Endodermal cell (in vitro differentiated cells): ENCODE measurements around the gene VIPR2. TPM values are rescaled to one million over a fixed set of nuclear protein-coding genes. Genes with fewer than 3 reads are reported as not detected.

Experiments
- DNase-seq: peaks from one replicate; pipeline ENCODE4 v3.0.0-alpha.2; 2017
- H3K27ac ChIP-seq: 2 replicates; pipeline ENCODE4 v1.5.1; 2013; ENCODE audit warnings: mild to moderate bottlenecking, low read depth, low read length, moderate library complexity
- H3K27me3 ChIP-seq: 2 replicates; pipeline ENCODE4 v1.6.1; 2013; ENCODE audit warnings: mild to moderate bottlenecking, low read length, moderate library complexity; ENCODE audit not compliant: insufficient read depth, control insufficient read depth, poor library complexity, severe bottlenecking
- H3K36me3 ChIP-seq: 2 replicates; pipeline ENCODE4 v1.7.0; 2013; ENCODE audit warnings: mild to moderate bottlenecking, low read length, moderate library complexity; ENCODE audit not compliant: control insufficient read depth, insufficient read depth
- H3K4me1 ChIP-seq: one replicate; pipeline ENCODE4 v1.7.0; 2013; ENCODE audit warnings: low read length; ENCODE audit not compliant: control insufficient read depth, insufficient read depth
- H3K4me3 ChIP-seq: 2 replicates; pipeline ENCODE4 v1.5.1; 2013; ENCODE audit warnings: mild to moderate bottlenecking, low read length, moderate library complexity
- H3K9ac ChIP-seq: 2 replicates; pipeline ENCODE4 v1.6.1; 2013; ENCODE audit warnings: mild to moderate bottlenecking, low read length, moderate library complexity; ENCODE audit not compliant: poor library complexity, severe bottlenecking; ENCODE audit errors: extremely low read depth
- H3K9me3 ChIP-seq: 2 replicates; pipeline ENCODE4 v1.6.1; 2013; ENCODE audit warnings: mild to moderate bottlenecking, low read length, moderate library complexity; ENCODE audit not compliant: control insufficient read depth
- H3K27ac Mint-ChIP-seq: 2 replicates; pipeline ENCODE4 v1.8.0; 2020; ENCODE audit warnings: mixed read lengths
- H3K27me3 Mint-ChIP-seq: 2 replicates; pipeline ENCODE4 v1.8.0; 2021; ENCODE audit warnings: mild to moderate bottlenecking, mixed read lengths; ENCODE audit not compliant: insufficient read depth
- H3K36me3 Mint-ChIP-seq: 2 replicates; pipeline ENCODE4 v1.8.0; 2020; ENCODE audit warnings: low read depth, mixed read lengths
- H3K4me1 Mint-ChIP-seq: 2 replicates; pipeline ENCODE4 v1.8.0; 2020; ENCODE audit warnings: mixed read lengths
- H3K4me3 Mint-ChIP-seq: 2 replicates; pipeline ENCODE4 v1.8.0; 2020; ENCODE audit warnings: mild to moderate bottlenecking, moderate library complexity, mixed read lengths
- H3K9me3 Mint-ChIP-seq: 2 replicates; pipeline ENCODE4 v1.8.0; 2020; ENCODE audit warnings: mild to moderate bottlenecking, mixed read lengths
- CTCF ChIP-seq: fragments of 200-600 bp; sonication (generic); conservative IDR thresholded peaks from 2 replicates; pipeline ENCODE4 v1.5.0; 2021; ENCODE audit warnings: antibody characterized with exemption, mild to moderate bottlenecking
- WGBS, 2 experiments: methylation state at CpG; one replicate each; pipeline versions ENCODE4 v1.1.5 to v1.1.7; 2013; ENCODE audit warnings: missing lambda C conversion rate in 2 of 2, mixed read lengths in 1 of 2; ENCODE audit not compliant: insufficient coverage in 1 of 2, insufficient read length in 1 of 2; 5-methylcytosine and 5-hydroxymethylcytosine counted together
- long read RNA-seq, 4 experiments: library from polyadenylated mRNA in 2 of 4; library from RNA in 1 of 4; library from capped mRNA in 1 of 4; stranded (forward) in 3 of 4; unstranded in 1 of 4; transcript quantifications; one replicate each; pipeline ENCODE4 v2.0.0, GENCODE V29; 2020 to 2021; ENCODE audit warnings: inconsistent platforms in 1 of 4
- polyA plus RNA-seq, 2 experiments: library from polyadenylated mRNA; stranded (reverse); fragments of 50-300 nt; gene quantifications; one replicate each; pipeline ENCODE4 v1.2.3, GENCODE V29; 2013
- total RNA-seq, 2 donors: library from RNA; stranded (reverse); fragmentation: NEBNext Ultra II Directional in 1 of 2; extraction: Animal tissue kit (Norgen Biotek cat#: 25700) in 1 of 2; gene quantifications; 2 replicates in 1 of 2; 3 replicates in 1 of 2; pipeline ENCODE4 v1.2.1, GENCODE V29; 2021

The VIPR2 gene
- 1 to 10 TPM in 1 of 2 donors, under 1 TPM in 1; 0.64 to 1.8 TPM for total RNA-seq
- 0.57 TPM for polyA plus RNA-seq (2013, experiment 1 of 2)
- 0.41 TPM for polyA plus RNA-seq (2013, experiment 2 of 2)
- long read RNA-seq, experiment 1: 0 reads
- long read RNA-seq, experiment 2, partial matches to known transcripts: 1 of 8 reads
- long read RNA-seq, experiment 2, other reads (novel, unspliced or antisense): 5 of 8 reads
- long read RNA-seq, experiment 3, partial matches to known transcripts: 0 of 4 reads
- long read RNA-seq, experiment 3, other reads (novel, unspliced or antisense): 0 of 4 reads
- long read RNA-seq, experiment 4, partial matches to known transcripts: 0 of 1 reads
- long read RNA-seq, experiment 4, other reads (novel, unspliced or antisense): 1 of 1 reads

- Histone ChIP-seq H3K36me3 (no peaks in the 10 kb centered on the region), H3K9ac (no peak within 1 kb of the TSS), H3K27me3 (peaks cover 38% of the 10 kb centered on the region), H3K9me3 (peaks cover 29% of the 10 kb centered on the region), H3K4me3 (peak within 1 kb of the TSS; percentile 75), H3K27ac (no peak within 1 kb of the TSS), H3K4me1 (peaks cover 4% of the 10 kb centered on the region)
- Mint-ChIP-seq H3K9me3 (peaks cover 3% of the 10 kb centered on the region), H3K27me3 (peaks cover 33% of the 10 kb centered on the region), H3K36me3 (peaks cover 4% of the 10 kb centered on the region), H3K4me1 (peaks cover 32% of the 10 kb centered on the region), H3K4me3 (peak within 1 kb of the TSS; percentile 67), H3K27ac (no peak within 1 kb of the TSS)
- DNase-seq: peak; percentile 83
- no peak for TF ChIP-seq CTCF
- 42 to 47% methylated on average over 7 to 74 of the region's 88 CpGs for WGBS, 2 experiments
Measured at GRCh38 chr7:159144758-159145489, at the start of gene VIPR2. TSS of gene VIPR2 (minus strand) at chr7:159144867. CDS start at chr7:159144771, 96 bp downstream.

DNA sequence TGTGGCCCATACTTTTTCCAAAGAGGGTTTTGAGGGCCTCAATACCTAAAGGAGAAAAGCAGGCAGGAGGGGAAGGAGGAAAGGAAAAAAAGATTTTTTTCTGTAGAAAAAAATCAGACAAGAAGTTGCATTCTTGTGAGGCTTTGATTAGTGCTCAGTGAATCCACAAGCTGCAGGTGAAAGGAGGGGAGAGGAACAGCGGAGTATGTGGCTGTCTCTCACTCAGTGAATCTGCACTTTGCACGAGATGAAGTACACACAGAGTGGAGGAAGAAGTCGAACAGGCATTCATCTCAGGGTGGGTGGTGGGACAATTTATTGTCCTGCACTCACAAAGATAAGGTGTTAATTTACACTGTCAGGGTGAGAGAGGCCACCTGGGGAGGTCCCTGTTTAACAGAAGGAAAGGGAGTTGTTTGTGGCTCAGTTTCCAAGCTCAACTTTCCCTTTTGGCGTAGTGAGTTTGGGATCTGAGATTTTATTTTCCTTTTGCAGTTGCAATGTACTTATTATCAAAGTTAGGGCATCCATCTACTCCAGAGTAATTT, 49.0 kb upstream of the VIPR2 start:
- no peaks in the 10 kb centered on the region for H3K36me3 Mint-ChIP-seq
- no peaks in the 10 kb centered on the region for H3K36me3 ChIP-seq
- peaks cover 64% of the 10 kb centered on the region for H3K9me3 ChIP-seq
- no peaks in the 10 kb centered on the region for H3K27me3 ChIP-seq
- no peak for DNase-seq
- peaks cover 42% of the 10 kb centered on the region for H3K9me3 Mint-ChIP-seq
- peak overlapping the region; percentile 59 for H3K27ac Mint-ChIP-seq
- H3K27me3 Mint-ChIP-seq: peaks cover 4% of the 10 kb centered on the region
- H3K27ac ChIP-seq: no peak overlapping the region
- peaks cover 24% of the 10 kb centered on the region for H3K4me1 Mint-ChIP-seq
- 26 to 39% methylated on average over 2 to 4 of the region's 4 CpGs for WGBS, 2 experiments
- no peaks in the 10 kb centered on the region for H3K4me1 ChIP-seq
- H3K4me3 ChIP-seq: no peak overlapping the region
- no peak for TF ChIP-seq CTCF
- no peak overlapping the region for H3K4me3 Mint-ChIP-seq
- no peak overlapping the region for H3K9ac ChIP-seq

DNA sequence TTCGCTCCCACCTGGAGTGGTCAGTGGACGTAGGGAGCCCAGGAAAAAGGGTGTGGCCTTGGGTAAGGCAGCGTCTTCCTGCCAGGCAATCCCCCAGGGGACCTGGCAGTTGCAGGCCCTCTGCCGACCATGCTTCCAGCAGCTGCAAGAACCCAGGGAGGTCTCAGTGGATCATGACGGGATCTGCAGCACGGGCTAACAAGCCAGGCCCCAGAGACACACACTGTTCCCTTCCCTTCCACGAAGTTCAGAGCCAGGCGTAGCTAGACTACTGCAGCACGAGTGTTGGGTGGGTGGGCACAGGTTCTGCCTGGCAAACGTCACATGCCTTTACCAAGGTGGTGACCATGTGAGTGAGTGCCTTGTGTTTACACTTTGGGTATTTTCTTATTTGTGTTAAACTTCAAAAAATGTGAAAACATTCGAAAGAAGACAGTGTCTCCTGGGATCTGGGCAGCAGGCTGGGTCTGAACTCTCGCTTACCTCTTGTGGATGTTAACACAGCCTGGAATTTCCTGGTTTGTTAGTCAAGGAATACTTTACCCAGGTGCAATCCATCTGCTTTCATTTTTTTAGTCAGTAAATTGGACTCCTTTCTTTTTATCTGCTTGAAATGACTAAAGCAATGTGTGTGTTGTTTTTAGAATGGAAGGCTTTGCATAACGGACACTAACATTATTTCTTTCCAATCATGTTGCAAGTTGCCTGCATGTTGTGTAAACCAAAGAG, 48.2 kb upstream of the VIPR2 start:
- H3K36me3 Mint-ChIP-seq: no peaks in the 10 kb centered on the region
- no peaks in the 10 kb centered on the region for H3K36me3 ChIP-seq
- peaks cover 43% of the 10 kb centered on the region for H3K9me3 Mint-ChIP-seq
- no peak for TF ChIP-seq CTCF
- no peak overlapping the region for H3K4me3 Mint-ChIP-seq
- peak overlapping the region; percentile 59 for H3K27ac Mint-ChIP-seq
- H3K27me3 Mint-ChIP-seq: peaks cover 4% of the 10 kb centered on the region
- H3K9ac ChIP-seq: no peak overlapping the region
- H3K27me3 ChIP-seq: no peaks in the 10 kb centered on the region
- H3K4me1 ChIP-seq: no peaks in the 10 kb centered on the region
- H3K4me1 Mint-ChIP-seq: peaks cover 24% of the 10 kb centered on the region
- H3K4me3 ChIP-seq: no peak overlapping the region
- no peak overlapping the region for H3K27ac ChIP-seq
- DNase-seq: no peak
- 51 to 67% methylated on average over 4 to 12 of the region's 13 CpGs for WGBS, 2 experiments
- H3K9me3 ChIP-seq: peaks cover 71% of the 10 kb centered on the region
